Measurements from ENCODE around the gene SH3D19. TPM values are rescaled to one million over a fixed set of nuclear protein-coding genes. Genes with fewer than 3 reads are reported as not detected.

Gene SH3D19
- total RNA-seq, 1 experiment from 2014 or later = 15.5 TPM

DNA sequence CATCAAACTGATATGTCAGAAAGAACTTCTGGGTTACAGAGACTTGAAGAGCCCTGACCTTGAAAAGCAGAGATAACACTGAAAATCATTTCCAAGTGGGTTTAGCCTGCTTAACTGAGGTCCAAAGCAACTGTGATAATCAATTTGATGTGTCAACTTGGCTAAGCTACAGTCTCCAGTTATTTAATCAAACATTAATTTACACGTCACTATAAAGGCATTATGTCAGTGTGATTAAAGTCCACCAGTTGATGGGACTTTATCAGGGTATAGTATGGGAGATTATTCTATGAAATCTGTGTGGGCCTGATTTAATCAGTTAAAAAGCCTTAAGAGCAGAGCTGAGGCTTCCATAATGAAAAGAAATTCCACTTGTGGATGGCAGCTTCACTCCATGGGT is 117.5 kb downstream of the SH3D19 start:
- intact Hi-C loops (cut with micrococcal nuclease; ENCODE audit: unreplicated experiment) = no loop called here
- no TSS peak for BruUV-seq (replicated peaks)
- peaks cover 42% of the 10 kb centered on the region for H3K4me1 Mint-ChIP-seq (ENCODE audit: low read depth, unreplicated experiment)
- no peak overlapping the region for H3K4me3 Mint-ChIP-seq (ENCODE audit: low read depth, unreplicated experiment)
- H3K27ac Mint-ChIP-seq (ENCODE audit: unreplicated experiment) = peak overlapping the region; percentile 17
- no peaks in the 10 kb centered on the region for H3K27me3 Mint-ChIP-seq (ENCODE audit: unreplicated experiment)
- TF ChIP-seq, protein P1, sequence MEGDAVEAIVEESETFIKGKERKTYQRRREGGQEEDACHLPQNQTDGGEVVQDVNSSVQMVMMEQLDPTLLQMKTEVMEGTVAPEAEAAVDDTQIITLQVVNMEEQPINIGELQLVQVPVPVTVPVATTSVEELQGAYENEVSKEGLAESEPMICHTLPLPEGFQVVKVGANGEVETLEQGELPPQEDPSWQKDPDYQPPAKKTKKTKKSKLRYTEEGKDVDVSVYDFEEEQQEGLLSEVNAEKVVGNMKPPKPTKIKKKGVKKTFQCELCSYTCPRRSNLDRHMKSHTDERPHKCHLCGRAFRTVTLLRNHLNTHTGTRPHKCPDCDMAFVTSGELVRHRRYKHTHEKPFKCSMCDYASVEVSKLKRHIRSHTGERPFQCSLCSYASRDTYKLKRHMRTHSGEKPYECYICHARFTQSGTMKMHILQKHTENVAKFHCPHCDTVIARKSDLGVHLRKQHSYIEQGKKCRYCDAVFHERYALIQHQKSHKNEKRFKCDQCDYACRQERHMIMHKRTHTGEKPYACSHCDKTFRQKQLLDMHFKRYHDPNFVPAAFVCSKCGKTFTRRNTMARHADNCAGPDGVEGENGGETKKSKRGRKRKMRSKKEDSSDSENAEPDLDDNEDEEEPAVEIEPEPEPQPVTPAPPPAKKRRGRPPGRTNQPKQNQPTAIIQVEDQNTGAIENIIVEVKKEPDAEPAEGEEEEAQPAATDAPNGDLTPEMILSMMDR (IDR thresholded peaks at IDR 0.05; ENCODE audit: unreplicated experiment) = no peak
- H3K9me3 Mint-ChIP-seq (ENCODE audit: low read depth, unreplicated experiment) = no peaks in the 10 kb centered on the region
- CTCF ChIA-PET = interaction anchor here (0.6 kb wide), 1 partner anchor 23 kb away, joined by 3 read pairs; no protein-coding TSS in a partner anchor
- H3K36me3 Mint-ChIP-seq (ENCODE audit: insufficient read depth, unreplicated experiment) = no peaks in the 10 kb centered on the region
- DNase-seq = no peak

DNA sequence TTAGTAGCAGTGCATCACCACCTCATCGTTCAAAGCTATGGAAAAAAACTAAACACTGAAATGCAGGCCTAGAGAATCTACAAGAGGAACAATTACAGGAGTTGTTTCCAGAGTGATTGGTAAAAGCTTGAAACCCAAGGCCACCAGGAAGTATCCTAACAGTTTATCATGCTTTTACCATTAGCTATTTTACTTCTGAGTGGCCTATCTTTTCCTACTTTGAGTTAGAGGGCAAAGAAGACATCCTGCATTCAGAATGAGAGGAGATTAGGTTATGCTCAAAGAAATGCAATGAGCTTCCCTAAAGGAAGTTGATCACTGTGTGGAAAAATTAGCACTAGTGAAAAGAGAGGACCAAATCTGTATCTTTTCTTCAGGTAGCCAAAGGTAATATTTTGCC is 118.2 kb downstream of the SH3D19 start:
- BruUV-seq (replicated peaks) = no TSS peak
- no peak for DNase-seq
- intact Hi-C loops (cut with micrococcal nuclease; ENCODE audit: unreplicated experiment) = no loop called here
- Mint-ChIP-seq H3K9me3 (ENCODE audit: low read depth, unreplicated experiment) (no peaks in the 10 kb centered on the region), H3K36me3 (ENCODE audit: insufficient read depth, unreplicated experiment) (no peaks in the 10 kb centered on the region), H3K4me3 (ENCODE audit: low read depth, unreplicated experiment) (peak overlapping the region; percentile 7), H3K27me3 (ENCODE audit: unreplicated experiment) (no peaks in the 10 kb centered on the region), H3K4me1 (ENCODE audit: low read depth, unreplicated experiment) (peaks cover 47% of the 10 kb centered on the region), H3K27ac (ENCODE audit: unreplicated experiment) (peak overlapping the region; percentile 7)
- CTCF ChIA-PET = interaction anchor here (0.6 kb wide), 1 partner anchor 11 kb away, joined by 3 read pairs; no protein-coding TSS in a partner anchor
- TF ChIP-seq, protein P1 (IDR thresholded peaks at IDR 0.05; ENCODE audit: unreplicated experiment) = no peak

DNA sequence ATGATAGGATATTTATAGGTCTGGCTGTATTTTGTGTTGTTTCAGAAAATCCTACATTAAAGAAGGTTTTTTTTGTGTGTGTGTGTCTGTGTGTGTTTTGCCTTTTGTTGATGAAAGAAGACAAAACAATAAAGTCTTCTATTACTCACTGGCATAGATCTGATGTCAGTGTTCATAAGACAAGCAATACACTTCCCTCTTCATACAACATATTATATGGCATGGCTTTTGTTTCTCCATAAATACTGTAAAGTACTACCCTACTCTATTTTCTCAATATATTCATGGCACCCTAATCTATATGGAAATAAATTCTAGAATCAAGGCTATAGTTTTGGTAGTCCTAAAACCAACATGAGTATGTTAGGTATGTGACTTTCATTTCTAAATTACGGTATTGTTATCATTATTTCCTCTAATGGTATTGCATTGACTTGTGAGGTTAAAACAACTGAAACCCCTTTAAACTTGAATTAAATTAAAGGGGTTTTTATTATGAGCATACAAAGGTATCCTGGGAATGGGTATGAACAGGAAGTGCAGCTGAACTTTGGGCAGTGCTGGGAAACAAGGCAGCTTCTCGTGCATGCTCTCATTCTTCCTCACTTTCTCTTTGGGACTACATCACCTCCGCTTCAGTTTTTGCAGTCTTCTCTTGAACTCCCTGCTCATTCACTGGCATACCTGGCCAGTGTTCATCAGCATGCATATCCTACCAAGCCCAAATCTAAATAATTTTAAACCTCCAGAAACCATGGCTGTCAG is 119.0 kb downstream of the SH3D19 start:
- TF ChIP-seq, protein P1 (IDR thresholded peaks at IDR 0.05; ENCODE audit: unreplicated experiment) = no peak

DNA sequence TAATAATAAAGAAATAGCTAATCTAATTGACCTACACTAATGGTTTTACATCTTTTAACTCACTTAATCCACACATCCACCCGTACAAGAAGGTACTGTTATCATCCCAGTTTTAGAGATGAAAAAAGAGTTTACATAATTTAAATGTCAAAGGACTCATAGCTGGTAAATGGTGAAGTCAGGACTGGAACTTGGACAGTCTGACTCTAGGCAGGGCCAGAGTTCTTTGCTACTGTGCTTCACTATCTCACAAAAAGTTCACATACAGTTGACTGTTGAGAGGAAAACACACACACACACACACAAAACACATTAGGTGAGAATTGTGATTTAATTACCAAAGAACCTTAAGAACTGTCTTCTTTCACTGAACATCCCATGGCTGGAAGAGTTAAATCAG is 119.7 kb downstream of the SH3D19 start:
- H3K4me1 Mint-ChIP-seq (ENCODE audit: low read depth, unreplicated experiment) = peaks cover 47% of the 10 kb centered on the region
- H3K9me3 Mint-ChIP-seq (ENCODE audit: low read depth, unreplicated experiment) = no peaks in the 10 kb centered on the region
- H3K4me3 Mint-ChIP-seq (ENCODE audit: low read depth, unreplicated experiment) = no peak overlapping the region
- H3K36me3 Mint-ChIP-seq (ENCODE audit: insufficient read depth, unreplicated experiment) = no peaks in the 10 kb centered on the region
- H3K27me3 Mint-ChIP-seq (ENCODE audit: unreplicated experiment) = no peaks in the 10 kb centered on the region
- intact Hi-C loops (cut with micrococcal nuclease; ENCODE audit: unreplicated experiment) = no loop called here
- TF ChIP-seq, protein P1 (IDR thresholded peaks at IDR 0.05; ENCODE audit: unreplicated experiment) = no peak
- no peak for DNase-seq
- CTCF ChIA-PET = interaction anchor here (1.2 kb wide), 1 partner anchor 21 kb away, joined by 8 read pairs; no protein-coding TSS in a partner anchor
- no TSS peak for BruUV-seq (replicated peaks)
- H3K27ac Mint-ChIP-seq (ENCODE audit: unreplicated experiment) = peak overlapping the region; percentile 7

More for the DNA sequence above, 119.0 kb downstream of the SH3D19 start:
- DNase-seq = no peak
- Mint-ChIP-seq H3K36me3 (ENCODE audit: insufficient read depth, unreplicated experiment) (no peaks in the 10 kb centered on the region), H3K9me3 (ENCODE audit: low read depth, unreplicated experiment) (no peaks in the 10 kb centered on the region), H3K27me3 (ENCODE audit: unreplicated experiment) (no peaks in the 10 kb centered on the region), H3K4me3 (ENCODE audit: low read depth, unreplicated experiment) (peak overlapping the region; percentile 7), H3K27ac (ENCODE audit: unreplicated experiment) (peak overlapping the region; percentile 7), H3K4me1 (ENCODE audit: low read depth, unreplicated experiment) (peaks cover 47% of the 10 kb centered on the region)
- CTCF ChIA-PET = no interaction called here
- BruUV-seq (replicated peaks) = no TSS peak
- intact Hi-C loops (cut with micrococcal nuclease; ENCODE audit: unreplicated experiment) = no loop called here

All from Calu3 (cell line).